OCI-LY1 (cell line): Measurements from ENCODE around the gene LMBR1.

ENCODE experiments used
- EZH2 ChIP-seq: fragments of 200-600 bp; sonication (generic), shearing (Covaris generic); IDR thresholded peaks from 2 replicates; pipeline ENCODE4 v1.8.0; 2017; ENCODE audit warnings: borderline replicate concordance, mixed run types, mild to moderate bottlenecking, antibody characterized with exemption, low read length, moderate library complexity, mixed read lengths
- TF ChIP-seq, protein P1 (sequence below): fragments of 200-600 bp; sonication (generic), shearing (Covaris generic); IDR thresholded peaks from 2 replicates; pipeline ENCODE4 v1.5.1; 2017; ENCODE audit warnings: mild to moderate bottlenecking, antibody characterized with exemption, low read length, moderate library complexity, mixed read lengths

DNA sequence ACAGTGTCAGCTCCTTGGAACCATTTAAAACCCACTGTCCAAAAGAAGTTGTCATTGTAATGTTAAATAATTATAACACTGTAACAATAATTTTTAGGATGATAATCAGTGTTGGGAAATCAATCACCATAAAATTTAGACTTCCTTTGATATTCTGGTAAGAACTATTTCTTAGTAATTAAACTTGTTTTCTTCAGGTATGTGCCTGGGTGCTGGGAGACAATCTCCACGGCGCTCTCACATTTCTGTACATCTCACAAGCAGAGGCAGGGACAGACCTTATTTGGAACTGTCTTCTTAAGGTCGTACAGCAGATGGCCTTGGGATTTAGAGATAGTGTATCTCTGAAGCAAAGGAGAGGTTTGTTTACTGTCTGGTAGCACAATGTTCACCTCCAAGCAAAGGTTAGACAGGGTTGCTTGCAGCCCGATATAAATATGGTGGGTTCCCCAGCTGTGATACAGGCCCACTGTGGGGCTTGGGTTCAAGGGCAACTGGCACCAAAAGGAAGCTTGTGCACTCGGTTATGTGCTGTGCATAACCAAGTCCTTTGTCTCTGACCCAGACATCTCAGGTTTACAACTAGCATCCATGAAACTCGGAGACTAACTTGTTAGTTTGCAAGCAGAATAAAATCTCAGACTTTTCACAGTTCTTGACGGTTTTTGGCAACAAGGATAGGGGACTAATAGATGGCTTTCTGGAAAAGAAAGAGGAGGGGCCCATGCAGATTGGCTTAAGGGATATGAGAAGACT lies 126.9 kb downstream of the LMBR1 start:
- no peak for TF ChIP-seq EZH2
- TF ChIP-seq, protein P1, sequence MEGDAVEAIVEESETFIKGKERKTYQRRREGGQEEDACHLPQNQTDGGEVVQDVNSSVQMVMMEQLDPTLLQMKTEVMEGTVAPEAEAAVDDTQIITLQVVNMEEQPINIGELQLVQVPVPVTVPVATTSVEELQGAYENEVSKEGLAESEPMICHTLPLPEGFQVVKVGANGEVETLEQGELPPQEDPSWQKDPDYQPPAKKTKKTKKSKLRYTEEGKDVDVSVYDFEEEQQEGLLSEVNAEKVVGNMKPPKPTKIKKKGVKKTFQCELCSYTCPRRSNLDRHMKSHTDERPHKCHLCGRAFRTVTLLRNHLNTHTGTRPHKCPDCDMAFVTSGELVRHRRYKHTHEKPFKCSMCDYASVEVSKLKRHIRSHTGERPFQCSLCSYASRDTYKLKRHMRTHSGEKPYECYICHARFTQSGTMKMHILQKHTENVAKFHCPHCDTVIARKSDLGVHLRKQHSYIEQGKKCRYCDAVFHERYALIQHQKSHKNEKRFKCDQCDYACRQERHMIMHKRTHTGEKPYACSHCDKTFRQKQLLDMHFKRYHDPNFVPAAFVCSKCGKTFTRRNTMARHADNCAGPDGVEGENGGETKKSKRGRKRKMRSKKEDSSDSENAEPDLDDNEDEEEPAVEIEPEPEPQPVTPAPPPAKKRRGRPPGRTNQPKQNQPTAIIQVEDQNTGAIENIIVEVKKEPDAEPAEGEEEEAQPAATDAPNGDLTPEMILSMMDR = no peak
